GF-D8 (cell line): ENCODE data around the gene PITPNC1.
"Not testable (repeated sequence)": the region's sequence is repeated elsewhere in the genome, so short reads cannot be mapped to it uniquely, and the experiment has no call there.

Source experiments
- DNase-seq: peaks from one replicate; lab custom pipeline; 2025; lab: John Stamatoyannopoulos, UW

PITPNC1 gene

DNA sequence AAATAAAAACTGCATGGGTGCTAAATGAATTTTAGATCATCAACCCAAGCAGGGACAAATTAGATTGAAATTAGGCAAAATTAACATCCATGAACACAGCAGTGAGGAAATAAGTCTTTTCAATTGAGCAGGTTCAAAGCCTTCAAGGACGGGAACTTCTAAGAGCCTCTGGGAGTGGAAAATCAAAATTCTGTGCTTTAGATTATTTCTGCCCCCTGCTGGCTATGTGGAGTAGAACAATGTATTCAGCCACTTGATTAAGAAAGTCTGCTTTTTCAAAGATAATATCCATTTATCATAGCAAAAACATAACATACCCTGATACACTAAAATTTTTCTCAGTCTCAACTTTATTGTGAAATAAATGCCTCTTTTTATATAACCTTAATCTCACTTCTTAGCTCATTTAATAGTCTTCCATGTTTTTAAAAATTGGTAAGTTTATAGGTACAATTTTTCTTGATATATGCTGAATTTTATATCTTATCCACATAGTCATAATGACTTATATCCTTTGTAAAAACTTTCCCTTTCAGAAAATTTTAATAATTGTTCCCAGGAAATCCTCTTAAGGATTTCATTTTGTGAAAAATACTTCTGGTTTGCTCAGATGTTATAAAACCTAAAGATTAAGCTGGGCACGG lies 312.6 kb downstream of the PITPNC1 start:
- peak; percentile 6 for DNase-seq

DNA sequence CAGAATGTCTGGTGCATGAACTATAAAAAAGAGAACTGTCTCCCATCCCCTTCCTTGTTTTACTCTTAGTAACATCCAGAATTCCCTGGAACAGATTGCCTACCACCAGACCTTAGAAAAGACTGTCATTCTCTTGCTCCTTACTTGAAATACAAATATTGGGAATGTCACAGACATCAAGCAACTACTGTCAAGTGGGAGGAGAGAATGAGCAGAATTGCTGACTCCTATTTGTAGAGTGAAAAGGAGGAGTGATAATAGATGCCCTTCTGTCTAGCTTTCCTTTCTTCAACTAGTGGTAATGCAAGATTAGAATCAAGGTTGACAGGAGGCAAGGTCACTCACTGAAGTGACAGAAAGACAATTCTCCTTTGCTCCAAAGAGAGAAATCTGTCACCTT lies 316.7 kb downstream of the PITPNC1 start:
- no peak for DNase-seq

DNA sequence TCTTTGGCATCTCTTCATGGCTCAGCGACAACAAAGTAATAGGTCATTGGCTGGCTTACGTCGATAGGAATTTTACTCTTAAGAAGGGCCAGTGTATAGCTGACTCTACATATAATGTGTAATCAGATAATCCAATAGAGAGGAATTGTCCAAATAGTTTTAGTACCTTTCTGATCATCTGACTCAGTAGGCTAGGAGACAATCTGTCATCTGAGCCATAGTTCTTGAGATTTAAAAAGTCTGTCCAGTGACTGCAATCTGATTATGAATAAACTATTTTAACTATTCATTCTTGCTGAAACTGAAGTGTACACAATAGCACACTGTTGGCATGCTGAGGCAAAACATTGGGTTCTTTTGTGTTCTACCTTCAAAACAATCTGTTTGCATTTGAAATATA lies 319.3 kb downstream of the PITPNC1 start:
- DNase-seq = no peak

DNA sequence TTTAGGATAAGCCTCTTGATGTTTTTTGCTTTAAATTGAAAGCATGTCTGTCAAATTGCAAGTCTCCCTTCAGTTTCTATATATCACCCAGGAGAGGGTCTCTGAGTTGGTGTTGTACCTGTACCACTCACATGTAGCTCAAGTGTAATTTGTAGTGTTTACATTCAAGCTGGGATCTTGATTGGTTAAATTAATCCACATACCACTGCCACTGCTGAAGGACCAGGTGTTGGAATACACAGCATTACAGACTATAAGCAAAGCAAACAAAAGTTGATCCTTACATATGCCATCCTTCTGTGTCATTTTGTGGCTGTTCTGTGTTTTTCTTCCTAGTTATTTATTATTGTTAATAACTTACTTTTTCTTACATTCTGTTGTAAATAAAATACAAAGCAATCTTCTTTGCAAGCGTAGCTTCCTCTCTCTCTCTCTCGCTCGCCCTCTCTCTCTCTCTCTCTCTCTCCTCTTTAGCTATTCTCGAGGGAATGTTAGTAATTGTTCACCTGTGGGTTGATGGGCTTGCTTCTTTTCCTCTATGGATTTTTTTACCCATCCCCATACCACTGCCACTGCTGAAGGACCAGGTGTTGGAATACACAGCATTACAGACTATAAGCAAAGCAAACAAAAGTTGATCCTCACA lies 319.9 kb downstream of the PITPNC1 start:
- no peak for DNase-seq

DNA sequence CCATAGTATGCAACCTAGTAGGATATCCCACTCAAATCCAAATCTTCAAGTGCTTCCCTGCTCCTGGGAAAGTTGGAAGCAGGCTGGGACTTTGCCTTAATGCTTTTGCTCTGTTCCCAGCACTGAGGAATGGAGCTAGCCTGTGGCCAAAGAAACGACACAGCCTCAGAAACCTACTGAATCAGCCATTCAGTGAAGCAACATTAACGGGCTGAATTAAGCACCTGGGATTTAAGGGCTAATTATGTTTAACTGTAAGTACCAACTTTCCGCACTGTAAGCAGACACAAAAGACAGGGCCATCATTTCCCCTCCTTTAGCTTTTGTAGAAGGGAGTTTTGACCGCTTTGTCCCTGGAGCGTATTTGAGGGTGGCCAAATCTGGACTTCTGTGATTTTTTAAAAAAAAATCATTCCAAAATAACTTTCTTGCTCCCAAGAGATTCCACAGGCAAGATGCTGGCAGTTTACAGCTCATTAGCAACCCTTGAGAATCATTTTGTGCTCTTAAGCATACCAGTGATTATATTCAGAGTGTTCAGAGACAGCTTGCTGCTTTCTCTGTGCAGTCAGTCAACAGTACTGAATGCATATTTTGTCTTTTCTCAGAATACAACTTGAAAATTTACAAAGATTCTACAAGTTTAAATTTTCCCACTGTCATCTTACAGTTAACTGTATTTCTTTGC lies 323.1 kb downstream of the PITPNC1 start:
- no peak for DNase-seq

DNA sequence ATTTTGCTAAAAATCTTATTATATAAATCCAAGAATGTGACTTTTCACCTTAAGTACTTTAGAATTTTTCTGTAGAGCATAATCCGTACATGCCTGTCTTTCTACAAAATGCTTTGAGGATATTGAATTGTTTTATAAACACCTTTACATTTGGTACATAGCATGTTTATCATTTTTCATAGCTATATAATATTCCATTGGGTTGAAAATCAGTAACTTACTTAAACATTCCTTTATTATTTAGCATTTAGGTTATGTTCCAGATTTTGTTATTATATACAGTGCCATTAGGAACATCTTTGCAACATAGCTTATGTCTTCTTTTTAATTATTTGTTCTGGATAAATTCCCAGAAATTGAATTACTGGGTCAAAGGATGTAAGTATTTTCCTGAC lies 323.6 kb downstream of the PITPNC1 start:
- DNase-seq = no peak

DNA sequence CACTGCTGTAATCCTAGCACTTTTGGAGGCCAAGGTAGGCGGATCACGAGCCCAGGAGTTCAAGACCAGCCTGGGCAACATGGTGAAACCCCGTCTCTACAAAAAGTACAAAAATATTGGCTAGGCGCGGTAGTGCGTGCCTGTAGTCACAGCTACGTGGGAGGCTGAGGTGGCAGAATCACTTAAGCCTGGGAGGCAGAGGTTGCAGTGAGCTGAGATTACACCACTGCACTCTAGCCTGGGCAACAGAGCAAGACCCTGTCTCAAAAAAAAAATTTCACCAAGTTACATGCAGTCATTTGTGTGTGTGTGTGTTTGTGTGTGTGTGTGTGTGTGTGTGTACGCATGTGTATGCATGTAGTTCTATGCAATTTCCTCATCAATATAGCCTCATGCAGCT lies 325.8 kb downstream of the PITPNC1 start:
- not testable (repeated sequence) for DNase-seq

DNA sequence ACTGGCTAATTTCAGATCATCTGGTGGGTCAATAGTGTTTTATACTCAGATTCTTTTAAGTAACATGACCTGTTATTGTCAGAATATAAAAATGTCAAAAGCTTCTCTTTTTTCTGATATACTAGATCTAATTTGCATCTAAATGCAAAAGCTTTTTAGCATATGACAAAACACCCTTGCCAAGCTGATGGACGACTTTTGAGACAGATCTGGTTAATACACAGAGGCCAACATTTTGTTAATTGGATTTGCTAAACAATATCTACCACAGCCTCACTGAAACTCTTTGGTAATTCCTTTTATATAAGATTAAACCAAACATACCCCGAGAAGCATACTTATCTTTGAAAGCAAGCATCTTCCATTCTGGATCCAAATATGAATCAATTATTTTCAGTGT lies 330.4 kb downstream of the PITPNC1 start:
- no peak for DNase-seq

DNA sequence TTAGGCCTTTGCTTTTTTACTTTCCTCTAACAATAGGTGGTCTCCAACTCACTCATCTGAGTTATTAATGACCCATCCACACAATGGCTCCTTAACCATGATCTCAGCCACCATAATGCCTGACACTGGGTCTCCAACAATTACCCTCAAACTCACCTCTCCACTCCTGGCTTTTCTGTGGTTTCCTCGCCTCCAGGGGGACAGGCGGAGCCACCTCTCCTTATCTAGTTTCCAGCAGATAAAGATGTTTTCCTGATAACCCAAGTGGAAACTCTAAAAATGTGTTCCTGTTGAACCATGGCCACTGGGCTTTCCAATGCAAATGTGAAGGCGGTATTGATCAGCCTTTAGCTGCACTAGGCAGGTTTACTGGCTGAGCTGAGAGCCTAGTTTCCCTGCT lies 331.3 kb downstream of the PITPNC1 start:
- DNase-seq = no peak

DNA sequence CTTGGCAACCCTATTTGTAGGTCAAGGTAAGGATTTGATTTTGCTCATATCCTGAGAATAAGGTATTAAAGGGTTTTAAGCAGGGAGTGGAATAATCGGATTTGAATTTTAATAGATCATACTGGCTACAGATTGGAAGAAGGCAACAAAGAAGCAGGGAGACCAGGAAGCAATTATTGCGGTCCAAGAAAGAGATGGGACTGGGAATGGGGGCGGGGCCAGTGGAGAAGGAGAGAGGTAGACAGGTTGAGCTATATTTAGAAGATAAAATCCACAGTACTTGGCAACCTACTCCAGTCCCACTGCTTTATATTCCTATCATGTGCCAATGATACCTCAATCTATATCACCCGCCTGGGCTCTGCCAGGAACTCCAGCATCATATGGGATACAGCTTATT lies 334.8 kb downstream of the PITPNC1 start:
- no peak for DNase-seq

DNA sequence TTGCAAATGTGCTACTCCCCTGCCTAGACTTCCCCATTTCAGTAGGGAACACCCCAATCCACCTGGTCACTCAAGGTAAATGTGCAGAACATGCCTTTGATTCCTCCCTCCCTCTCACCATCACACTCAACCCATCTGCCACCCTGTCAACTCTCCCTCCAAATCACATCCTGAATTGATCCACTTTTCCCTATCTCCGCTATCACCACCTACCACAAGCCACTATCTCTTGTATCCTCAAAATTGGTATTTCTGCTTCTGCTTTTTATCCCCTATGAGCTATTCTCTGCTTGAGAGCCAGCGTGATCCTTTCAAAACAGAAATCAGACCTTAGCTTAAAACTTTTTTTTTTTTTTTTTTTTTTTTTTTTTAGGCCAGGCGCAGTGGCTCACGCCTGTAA lies 335.3 kb downstream of the PITPNC1 start:
- DNase-seq = no peak

DNA sequence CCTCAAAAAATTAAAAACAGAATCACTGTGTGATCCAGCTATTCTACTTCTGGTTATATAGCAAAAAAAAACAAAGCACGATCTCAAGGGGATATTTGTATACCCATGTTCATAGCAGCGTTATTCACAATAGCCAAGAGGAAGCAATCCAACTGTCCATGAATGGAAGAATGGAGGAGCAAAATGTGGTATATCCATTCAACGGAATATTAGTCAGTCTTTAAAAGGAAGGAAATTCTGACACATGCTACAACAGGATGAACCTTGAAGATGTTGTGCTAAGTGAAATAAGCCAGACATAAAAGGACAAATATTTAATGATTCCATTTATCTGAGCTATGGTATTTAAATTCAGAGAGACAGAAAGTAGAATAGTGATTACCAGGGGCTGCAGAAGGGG lies 336.1 kb downstream of the PITPNC1 start:
- DNase-seq = no peak

DNA sequence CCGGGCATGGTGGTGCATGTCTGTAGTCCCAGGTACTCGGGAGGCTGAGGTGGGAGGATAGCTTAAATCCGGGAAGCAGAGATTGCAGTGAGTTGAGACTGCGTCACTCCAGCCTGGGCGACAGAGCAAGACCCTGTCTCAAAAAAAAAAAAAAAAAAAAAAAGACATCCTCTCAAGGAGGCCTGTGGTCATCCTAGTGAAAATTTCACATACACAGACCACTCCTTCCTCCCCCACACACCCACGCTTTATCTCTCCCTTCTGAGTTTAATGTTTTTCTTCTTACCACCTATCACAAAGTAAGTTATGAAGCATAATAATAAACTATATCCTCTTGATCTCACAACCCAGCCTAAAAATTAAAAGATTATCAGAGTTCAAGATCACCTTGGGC lies 339.3 kb downstream of the PITPNC1 start:
- no peak for DNase-seq

DNA sequence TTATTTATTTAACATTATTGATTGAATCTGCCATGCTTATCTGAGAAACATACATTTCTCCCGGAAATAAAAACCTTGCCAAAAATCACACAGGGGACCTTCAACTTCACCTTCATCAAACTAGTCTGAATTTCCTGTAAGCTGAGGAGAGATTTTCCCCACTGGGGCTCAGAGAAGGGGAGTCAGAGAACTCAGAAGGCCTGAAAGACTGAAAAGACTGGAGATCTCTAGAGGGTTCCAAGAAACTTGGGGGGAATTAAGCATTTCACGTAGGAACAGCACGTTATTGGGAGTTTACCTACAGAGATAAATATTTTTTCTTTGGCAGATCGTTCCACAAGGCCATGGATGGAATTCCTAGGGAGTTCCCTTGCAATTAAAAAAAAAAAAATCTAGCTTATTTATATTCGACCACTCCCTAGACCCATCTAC lies 340.1 kb downstream of the PITPNC1 start:
- no peak for DNase-seq

DNA sequence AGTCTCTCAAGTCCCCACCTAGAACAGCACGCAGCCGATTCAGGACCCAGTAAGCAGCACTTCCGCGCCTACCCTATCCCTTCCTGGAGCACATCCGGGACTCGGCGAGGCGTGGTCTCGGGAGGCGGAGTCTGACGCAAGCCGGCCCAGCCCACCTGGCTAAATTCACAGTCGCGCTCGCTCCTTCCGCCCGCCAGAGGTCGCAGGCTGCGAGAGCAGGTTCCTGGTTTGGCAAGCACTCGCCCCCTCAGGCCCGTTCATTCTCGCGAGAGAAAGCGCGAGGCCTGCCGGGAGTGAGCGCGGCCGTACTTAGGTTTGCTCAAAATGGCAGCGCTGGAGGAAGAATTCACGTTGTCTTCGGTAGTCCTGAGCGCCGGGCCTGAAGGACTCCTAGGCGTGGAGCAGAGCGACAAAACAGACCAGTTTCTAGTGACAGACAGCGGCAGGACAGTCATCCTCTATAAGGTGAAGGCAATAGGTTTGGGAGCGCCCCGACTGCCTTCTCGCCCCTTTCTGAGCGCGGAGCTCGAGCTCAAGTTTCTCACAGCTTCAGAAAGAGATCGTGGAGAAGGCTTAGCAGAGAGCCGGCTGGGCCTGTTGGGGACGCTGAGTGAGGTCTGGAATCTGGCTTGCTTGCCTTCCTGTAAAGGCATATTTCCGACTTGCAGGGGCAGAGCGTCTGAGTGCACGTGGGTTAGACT lies 340.7 kb downstream of the PITPNC1 start, which contains the start of gene NOL11:
Gene NOL11 (plus strand): TSS at position 313 of the 701 bp plus-strand sequence. CDS start 12 bp downstream, at position 325.
- peak; percentile 94 for DNase-seq

DNA sequence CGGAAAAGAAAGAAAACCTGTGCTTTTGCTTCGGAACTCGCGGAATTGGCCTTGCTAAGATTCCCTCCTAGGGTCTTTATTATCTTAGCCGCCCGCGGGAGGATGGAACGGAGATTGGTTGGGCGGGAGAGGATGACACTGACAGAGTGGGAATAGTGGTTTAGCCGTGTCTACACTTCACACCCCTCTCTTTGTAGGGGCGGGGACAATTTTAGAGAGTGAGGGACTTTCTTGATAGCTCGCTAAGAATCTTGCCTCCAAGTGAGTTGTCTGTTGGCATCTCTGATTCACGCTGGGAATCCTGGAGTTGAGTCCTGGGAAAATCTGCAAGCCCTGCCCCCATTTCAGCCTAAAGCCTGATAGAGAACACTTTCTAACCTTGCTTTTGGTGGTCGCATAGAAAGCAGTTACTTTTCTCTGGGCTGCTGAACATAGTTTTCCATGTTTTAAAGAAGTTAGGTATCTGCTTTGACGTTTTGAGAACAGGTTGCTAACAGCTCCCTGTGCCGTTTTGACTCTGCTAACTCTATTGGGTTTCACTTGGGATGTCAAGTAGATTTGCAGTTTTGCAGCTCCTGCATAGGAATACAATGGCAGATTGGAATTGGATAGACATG lies 341.4 kb downstream of the PITPNC1 start:
- peak; percentile 21 for DNase-seq

DNA sequence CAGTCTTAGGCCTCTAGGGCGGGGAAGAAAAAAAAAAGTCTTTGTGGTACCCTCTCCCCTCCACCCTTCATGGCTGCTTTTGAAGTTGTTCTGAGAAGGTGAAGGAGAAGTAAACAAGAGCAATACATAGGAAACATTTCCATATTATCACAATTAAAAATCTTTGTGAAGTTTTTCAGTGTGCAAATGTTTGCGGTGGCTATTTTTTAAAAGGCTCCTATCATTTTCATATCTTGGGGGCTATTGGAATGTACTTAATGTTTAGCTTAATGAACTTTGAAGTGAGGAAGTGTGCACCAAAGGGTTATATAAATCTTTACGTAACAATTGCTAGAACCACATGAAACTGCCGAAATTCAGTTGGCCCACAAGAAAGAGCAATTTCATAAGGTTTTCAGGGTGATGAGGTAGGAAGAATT lies 348.3 kb downstream of the PITPNC1 start:
- no peak for DNase-seq

DNA sequence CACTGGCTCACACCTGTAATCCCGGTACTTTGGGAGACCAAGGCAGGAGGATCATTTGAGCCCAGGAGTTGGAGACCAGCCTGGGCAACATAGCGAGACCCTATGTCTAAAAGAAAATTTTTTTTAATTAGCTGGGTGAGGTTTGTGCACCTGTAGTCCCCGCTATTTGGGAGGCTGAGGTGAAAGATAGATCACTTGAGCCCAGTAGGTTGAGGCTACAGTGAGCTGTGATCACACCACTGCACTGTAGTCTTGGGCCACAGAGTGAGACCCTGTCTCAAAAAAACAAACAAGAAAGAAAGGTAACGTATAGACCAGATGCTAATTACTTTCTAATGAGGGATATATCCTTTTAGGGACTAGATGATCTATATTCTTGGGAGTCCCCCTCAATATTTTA lies 348.7 kb downstream of the PITPNC1 start:
- DNase-seq = no peak

DNA sequence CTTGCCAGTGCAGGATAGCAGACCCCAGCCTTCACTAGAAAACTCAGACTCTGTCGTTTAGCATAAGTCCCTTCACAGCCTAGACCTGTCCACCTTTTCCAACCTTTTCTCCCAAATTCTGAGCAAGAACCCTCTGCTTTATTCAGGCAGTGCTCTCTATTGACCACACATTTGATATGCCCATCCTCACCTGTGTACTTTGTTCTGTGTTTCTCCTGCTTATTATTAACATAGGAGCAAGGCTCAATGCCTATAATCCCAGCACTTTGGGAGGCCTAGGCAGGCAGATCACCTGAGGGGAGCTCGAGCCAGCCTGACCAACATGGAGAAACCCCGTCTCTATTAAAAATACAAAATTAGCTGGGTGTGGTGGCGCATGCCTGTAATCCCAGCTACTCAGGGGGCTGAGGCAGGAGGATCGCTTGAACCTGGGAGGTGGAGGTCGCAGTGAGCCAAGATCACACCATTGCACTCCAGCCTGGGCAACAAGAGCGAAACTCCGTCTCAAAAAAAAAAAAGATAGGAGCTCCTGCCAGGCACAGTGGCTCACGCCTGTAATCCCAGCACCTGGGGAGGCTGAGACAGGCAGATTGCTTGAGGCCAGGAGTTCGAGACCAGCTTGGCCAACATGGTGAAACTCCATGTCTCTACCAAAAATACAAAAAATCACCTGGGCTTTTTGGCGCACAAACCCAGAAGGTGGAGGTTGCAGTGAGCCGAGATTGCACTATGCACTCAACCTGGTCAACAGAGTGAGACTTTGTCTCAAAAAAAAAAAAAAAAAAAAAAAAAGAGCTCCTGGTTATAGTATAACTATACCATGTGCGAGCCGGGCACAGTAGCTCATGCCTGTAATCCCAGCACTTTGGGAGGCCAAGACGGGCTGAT lies 350.3 kb downstream of the PITPNC1 start:
- not testable (repeated sequence) for DNase-seq

DNA sequence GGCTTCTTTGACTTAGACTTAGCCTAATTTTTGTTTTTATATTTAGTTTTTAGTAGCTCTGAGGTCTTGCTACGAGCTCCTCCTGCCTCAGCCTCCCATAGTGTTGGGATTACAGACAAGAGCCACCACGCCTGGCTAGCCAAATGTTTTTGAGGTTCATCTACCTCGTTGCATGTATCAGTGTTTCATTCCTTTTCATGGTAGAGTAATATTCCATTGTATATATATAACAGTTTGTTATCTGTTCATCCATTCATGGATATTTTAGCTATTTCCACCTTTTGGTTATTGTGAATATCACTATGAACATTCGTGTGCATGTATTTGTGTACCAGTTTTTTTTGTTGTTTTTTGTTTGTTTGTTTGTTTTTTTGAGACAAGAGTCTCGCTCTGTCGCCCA lies 352.8 kb downstream of the PITPNC1 start:
- DNase-seq = no peak

DNA sequence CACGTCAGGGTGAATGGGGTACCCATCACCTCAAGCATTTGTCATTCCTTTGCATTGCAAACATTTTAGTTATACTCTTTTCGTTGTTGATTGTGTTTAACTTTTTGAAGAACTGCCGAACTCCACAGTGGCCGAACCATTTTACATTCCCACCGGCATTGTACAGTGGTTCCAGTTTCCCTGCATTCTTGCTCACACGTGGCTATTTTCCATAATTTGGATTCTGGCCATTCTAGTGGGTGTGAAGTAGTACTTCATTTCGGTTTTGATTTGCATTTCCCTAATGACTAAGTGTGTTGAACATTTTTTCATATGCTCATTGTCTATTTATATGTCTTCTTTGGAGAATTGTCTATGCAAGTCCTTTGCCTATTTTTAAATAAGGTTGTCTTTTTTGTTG lies 353.6 kb downstream of the PITPNC1 start:
- DNase-seq = no peak
